GM18517 (cell line): Measurements from ENCODE around the gene ZNF827.
A peak's percentile ranks its signal among the peaks of the same experiment; 100 is the strongest.

Experiments used
- ATAC-seq: cut with Tn5 transposase; IDR thresholded peaks from one replicate; pipeline ENCODE4 v1.9.1; 2021; ENCODE audit warnings: mild to moderate bottlenecking, moderate library complexity; ENCODE audit not compliant: unreplicated experiment

Gene ZNF827

GRCh38 chr4:145731028-145731427 is 207.6 kb downstream of the ZNF827 start:
- no peak for ATAC-seq

- ATAC-seq = no peak
Measured at GRCh38 chr4:145730026-145730425, 208.6 kb downstream of the ZNF827 start.

GRCh38 chr4:145723336-145723735 is 215.3 kb downstream of the ZNF827 start:
- ATAC-seq = no peak

GRCh38 chr4:145722561-145722960 is 216.1 kb downstream of the ZNF827 start:
- ATAC-seq = no peak

- ATAC-seq = peak; percentile 23
Measured at GRCh38 chr4:145720656-145721055, 218.0 kb downstream of the ZNF827 start.

- ATAC-seq = peak; percentile 56
Measured at GRCh38 chr4:145719752-145720624, 218.6 kb downstream of the ZNF827 start.

- no peak for ATAC-seq
Measured at GRCh38 chr4:145716661-145717200, 221.9 kb downstream of the ZNF827 start.

GRCh38 chr4:145716200-145716599 is 222.4 kb downstream of the ZNF827 start:
- ATAC-seq = no peak

GRCh38 chr4:145709843-145710242 is 228.8 kb downstream of the ZNF827 start:
- ATAC-seq = no peak

- no peak for ATAC-seq
Measured at GRCh38 chr4:145709336-145709735, 229.3 kb downstream of the ZNF827 start.
